PC-9 (cell line): ENCODE data around the gene ZNF345. TPM values are rescaled to one million over a fixed set of nuclear protein-coding genes. Genes with fewer than 3 reads are reported as not detected.
A peak's percentile ranks its signal among the peaks of the same experiment; 100 is the strongest.

Source experiments
- BruUV-seq: library from RNA; stranded (reverse); fragments of 400-500 nt; replicated peaks from 2 replicates; lab custom pipeline; 2021; lab: Mats Ljungman, UMichigan
- CTCF ChIA-PET: fragments of 300-600 bp; sonication (Branson Sonifier 250); formaldehyde crosslinking; loops from one replicate; lab custom pipeline; 2022; ENCODE audit warnings: antibody characterized with exemption; lab: Charles Lee
- POLR2A ChIA-PET: fragments of 300-600 bp; sonication (Branson Sonifier 250); formaldehyde crosslinking; loops from one replicate; lab custom pipeline; 2022; ENCODE audit warnings: antibody characterized with exemption; ENCODE audit not compliant: unreplicated experiment; lab: Charles Lee
- DNase-seq, 2 experiments: peaks; one replicate each; pipeline versions ENCODE4 v3.0.0 to v3.0.0-alpha.2; 2015 to 2022; ENCODE audit warnings: mixed read lengths in 1 of 2
- H2AFZ ChIP-seq: fragments of 200-600 bp; sonication (generic); 2 replicates; pipeline ENCODE4 v1.8.1; 2017; ENCODE audit warnings: antibody characterized with exemption
- H3F3A ChIP-seq: fragments of 200-600 bp; sonication (generic); 2 replicates; pipeline ENCODE4 v1.8.1; 2017; ENCODE audit warnings: antibody characterized with exemption, mild to moderate bottlenecking, low read depth; ENCODE audit not compliant: insufficient read depth
- H3K27ac ChIP-seq: fragments of 200-600 bp; sonication (generic); 2 replicates; pipeline ENCODE4 v1.6.1; 2016; ENCODE audit warnings: mixed run types
- H3K27me3 ChIP-seq: fragments of 200-600 bp; sonication (generic); 2 replicates; pipeline ENCODE4 v1.6.1; 2016; ENCODE audit warnings: low read depth, mixed run types; ENCODE audit not compliant: insufficient read depth
- H3K36me3 ChIP-seq: fragments of 200-600 bp; sonication (generic); 2 replicates; pipeline ENCODE4 v1.6.1; 2016; ENCODE audit warnings: low read depth, mixed run types
- H3K4me1 ChIP-seq: fragments of 200-600 bp; sonication (generic); replicated peaks from 2 replicates; pipeline ENCODE4 v1.6.1; 2016; ENCODE audit warnings: mixed run types; ENCODE audit not compliant: insufficient read depth
- H3K4me2 ChIP-seq: fragments of 200-600 bp; sonication (generic); 2 replicates; pipeline ENCODE4 v1.6.1; 2017; ENCODE audit warnings: mixed run types
- H3K4me3 ChIP-seq: fragments of 200-600 bp; sonication (generic); 2 replicates; pipeline ENCODE4 v1.6.1; 2016; ENCODE audit warnings: mixed run types
- H3K79me2 ChIP-seq: fragments of 200-600 bp; sonication (generic); 2 replicates; pipeline ENCODE4 v1.6.1; 2017; ENCODE audit warnings: low read depth, mixed run types
- H3K9me2 ChIP-seq: fragments of 200-600 bp; sonication (generic); 2 replicates; pipeline ENCODE4 v1.8.1; 2017; ENCODE audit warnings: mild to moderate bottlenecking; ENCODE audit not compliant: insufficient read depth
- H3K9me3 ChIP-seq: fragments of 200-600 bp; sonication (generic); 2 replicates; pipeline ENCODE4 v1.8.1; 2016; ENCODE audit warnings: low read depth; ENCODE audit not compliant: insufficient read depth
- H4K20me1 ChIP-seq: fragments of 200-600 bp; sonication (generic); 2 replicates; pipeline ENCODE4 v1.8.1; 2017; ENCODE audit not compliant: insufficient read depth
- CTCF ChIP-seq: fragments of 200-600 bp; sonication (generic); conservative IDR thresholded peaks from 2 replicates; pipeline ENCODE4 v1.6.1; 2017; ENCODE audit warnings: mixed run types, antibody characterized with exemption, mild to moderate bottlenecking, moderate library complexity
- EZH2 ChIP-seq: fragments of 200-600 bp; sonication (generic); IDR thresholded peaks from 2 replicates; pipeline ENCODE4 v1.8.0; 2017; ENCODE audit warnings: antibody characterized with exemption, low read depth
- intact Hi-C: fragments of 100-400 bp; cut with micrococcal nuclease; formaldehyde crosslinking; loops from one replicate; pipeline ENCODE4 v1.10.0; 2022; ENCODE audit not compliant: unreplicated experiment
- total RNA-seq: library from RNA; stranded (reverse); gene quantifications from 2 replicates; pipeline ENCODE4 v1.2.3, GENCODE V29; 2021

ZNF345 gene
- total RNA-seq, 1 experiment from 2014 or later = 8.2 TPM

GRCh38 chr19:36833430-36833829 is 17.2 kb upstream of the ZNF345 start:
- Histone ChIP-seq H3K4me3 (no peak overlapping the region), H3K4me1 (no peaks in the 10 kb centered on the region), H3K9me3 (peaks cover 66% of the 10 kb centered on the region), H3K36me3 (peaks cover 34% of the 10 kb centered on the region), H3F3A (0 out of 2 replicates have a peak, but pooled peaks cover 6% of the 10 kb centered on the region), H3K9me2 (no peaks in the 10 kb centered on the region), H2AFZ (no peak overlapping the region), H3K79me2 (peaks cover 12% of the 10 kb centered on the region; the same call in 1 of the 2 replicates), H4K20me1 (no peaks in the 10 kb centered on the region), H3K27ac (no peak overlapping the region), H3K27me3 (no peaks in the 10 kb centered on the region), H3K4me2 (no peak overlapping the region)
- CTCF ChIA-PET = no interaction called here
- no TSS peak for BruUV-seq
- POLR2A ChIA-PET = no interaction called here
- TF ChIP-seq EZH2 (no peak), CTCF (no peak)
- no peak for DNase-seq
- intact Hi-C loops = no loop called here

GRCh38 chr19:36837176-36837905 is 13.3 kb upstream of the ZNF345 start:
- Histone ChIP-seq H3K27ac (no peak overlapping the region), H2AFZ (peak overlapping the region; percentile 90), H3K79me2 (peaks cover 12% of the 10 kb centered on the region; the same call in 1 of the 2 replicates), H3K4me3 (peak overlapping the region; percentile 74), H3K4me1 (no peaks in the 10 kb centered on the region), H3K36me3 (peaks cover 21% of the 10 kb centered on the region), H3F3A (0 out of 2 replicates have a peak, but pooled peaks cover 6% of the 10 kb centered on the region), H3K9me2 (no peaks in the 10 kb centered on the region), H4K20me1 (no peaks in the 10 kb centered on the region), H3K9me3 (peaks cover 43% of the 10 kb centered on the region), H3K27me3 (no peaks in the 10 kb centered on the region), H3K4me2 (peak overlapping the region; percentile 83)
- no peak for TF ChIP-seq EZH2
- no peak for TF ChIP-seq CTCF
- no TSS peak for BruUV-seq
- no peak for DNase-seq
- POLR2A ChIA-PET = interaction anchor here (0.6 to 1.2 kb wide), 3 partner anchors 13 to 943 kb away, joined by 5 to 13 read pairs (median 11); no protein-coding TSS in a partner anchor
- intact Hi-C loops = no loop called here
- CTCF ChIA-PET = no interaction called here

GRCh38 chr19:36837906-36838783 is 12.5 kb upstream of the ZNF345 start, which contains the start of gene ZNF790:
ZNF790 (minus strand) TSS chr19:36838387; CDS start chr19:36825619, 12,768 bp downstream.
- peaks cover 16% of the 10 kb centered on the region for H3K36me3 ChIP-seq
- no peaks in the 10 kb centered on the region for H4K20me1 ChIP-seq
- H3K27me3 ChIP-seq = no peaks in the 10 kb centered on the region
- intact Hi-C loops = loop anchor here (1.0 to 2.0 kb wide), 2 partner anchors 12 to 349 kb away; partner anchors contain the start of genes ZNF345 and ZNF566
- H3K4me3 ChIP-seq = peak within 1 kb of the TSS; percentile 74
- no peak for TF ChIP-seq CTCF
- TF ChIP-seq EZH2 = no peak
- H3K4me2 ChIP-seq = peak within 1 kb of the TSS; percentile 83
- peak within 1 kb of the TSS; percentile 90 for H2AFZ ChIP-seq
- POLR2A ChIA-PET = interaction anchor here (0.6 to 1.2 kb wide), 5 partner anchors 11 to 942 kb away, joined by 3 to 13 read pairs (median 9); no protein-coding TSS in a partner anchor
- CTCF ChIA-PET = no interaction called here
- H3K9me2 ChIP-seq = no peaks in the 10 kb centered on the region
- H3K27ac ChIP-seq = no peak within 1 kb of the TSS
- no peaks in the 10 kb centered on the region for H3K4me1 ChIP-seq
- peak; percentile 80 to 82 for DNase-seq
- H3F3A ChIP-seq = 0 out of 2 replicates have a peak, but pooled peaks cover 6% of the 10 kb centered on the region
- BruUV-seq = no TSS peak
- H3K79me2 ChIP-seq = peaks cover 12% of the 10 kb centered on the region; the same call in 1 of the 2 replicates
- peaks cover 36% of the 10 kb centered on the region for H3K9me3 ChIP-seq
